NCI-H2107 treated with DMSO at 0.1 percent for 48 hours (cell line): ENCODE results near the gene EDAR.

Source experiments
- DNase-seq: peaks from one replicate; lab custom pipeline; 2025; ENCODE audit not compliant: unreplicated experiment; lab: John Stamatoyannopoulos, UW

EDAR gene

DNA sequence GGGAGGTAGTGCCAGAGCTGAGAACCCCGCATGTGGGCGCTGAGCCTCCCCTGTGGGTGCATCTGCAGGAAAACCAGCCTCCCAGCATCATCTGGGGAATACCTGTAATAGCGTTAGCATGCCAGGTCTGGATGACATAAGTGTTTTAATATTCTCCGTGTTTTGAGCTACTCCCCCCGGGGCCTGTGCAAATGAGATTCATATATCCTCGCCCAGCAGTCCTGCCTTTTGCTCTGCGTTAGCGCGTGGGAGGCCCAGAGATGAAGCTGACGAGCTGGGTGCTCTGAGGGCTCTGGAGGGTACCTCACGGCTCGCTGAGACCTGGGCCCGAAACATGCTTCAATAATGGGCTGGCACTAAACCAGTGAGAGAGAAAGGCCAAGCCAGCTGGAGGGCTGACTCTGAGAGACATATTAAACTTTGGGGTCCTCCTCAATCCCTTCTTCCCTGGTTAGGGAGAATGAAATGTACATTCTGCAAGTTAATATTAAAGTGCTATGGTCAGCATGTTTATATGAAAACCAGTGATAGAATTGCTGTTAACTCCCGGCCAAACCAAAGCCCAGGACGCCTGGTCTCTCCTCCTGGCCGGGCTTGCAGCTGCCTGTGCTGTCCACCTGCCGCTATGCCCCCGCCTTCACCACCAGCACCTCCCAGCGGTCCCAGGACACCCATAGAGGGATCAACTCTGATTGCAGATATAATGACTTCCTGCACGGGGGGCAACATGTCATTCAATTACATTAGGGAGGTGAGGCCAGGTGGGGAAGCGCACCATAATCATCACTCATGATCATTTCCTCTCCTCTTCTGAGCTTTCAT, 77.0 kb downstream of the EDAR start:
- no peak for DNase-seq

DNA sequence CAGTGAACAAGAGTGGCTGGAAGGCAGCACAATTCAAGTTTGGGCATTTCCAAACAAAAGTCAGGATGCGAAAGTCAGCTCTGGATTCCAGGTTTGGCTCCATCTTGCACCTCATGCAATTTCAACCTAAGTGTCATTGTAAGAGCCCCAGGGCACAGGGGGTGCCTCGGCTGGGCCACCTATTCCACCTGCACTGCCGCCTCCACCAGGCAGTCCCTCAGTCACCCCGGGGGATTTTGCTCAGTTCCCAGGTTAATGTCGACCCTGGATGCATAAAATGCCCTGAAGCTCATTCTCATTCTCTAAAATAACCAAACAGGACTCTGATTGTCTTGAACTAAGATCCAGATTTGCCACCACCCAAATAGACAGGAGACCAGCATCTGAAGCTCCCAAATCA, 77.6 kb downstream of the EDAR start:
- DNase-seq = no peak

DNA sequence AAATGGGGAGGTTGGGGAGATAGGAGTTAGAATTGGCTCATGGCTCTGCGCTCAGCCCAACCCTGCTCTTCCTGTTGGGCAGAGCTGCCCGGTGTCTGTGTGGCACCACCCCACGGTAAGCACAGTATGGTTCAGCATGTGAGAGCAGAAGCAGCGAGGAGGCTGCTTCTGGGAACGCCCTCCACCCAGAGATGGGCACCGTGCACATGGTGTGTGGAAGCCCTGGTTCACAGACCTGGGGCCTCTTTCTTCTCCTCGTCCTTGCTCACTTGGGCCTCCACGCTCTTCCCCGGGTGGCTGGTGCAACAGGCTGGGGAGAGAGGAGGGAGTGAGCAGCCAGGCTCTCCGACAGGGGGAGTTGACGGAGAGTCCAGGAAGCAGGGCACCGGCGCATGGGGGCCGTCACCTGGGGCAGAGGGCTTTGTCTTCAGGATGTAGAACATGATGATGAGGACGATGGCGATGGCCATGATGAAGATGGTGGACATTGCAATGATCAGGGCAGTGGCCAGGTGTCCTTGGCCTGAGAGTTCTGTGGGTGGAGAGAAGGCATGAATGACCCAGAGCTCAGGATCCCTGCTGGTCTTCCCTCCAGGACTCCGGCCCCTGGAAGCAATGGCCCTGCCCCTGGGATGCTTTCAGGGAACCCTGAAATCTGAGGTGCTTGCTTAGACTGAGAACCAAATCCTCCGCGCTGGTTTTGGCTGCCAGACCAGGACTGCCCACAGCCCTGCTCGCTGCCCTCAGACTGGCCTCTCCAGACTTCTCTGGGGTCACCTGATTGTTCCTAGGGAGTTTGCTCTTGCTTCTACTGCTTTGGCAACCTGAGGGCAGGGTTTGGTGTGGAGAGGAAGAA, 78.3 kb downstream of the EDAR start:
- DNase-seq = no peak

DNA sequence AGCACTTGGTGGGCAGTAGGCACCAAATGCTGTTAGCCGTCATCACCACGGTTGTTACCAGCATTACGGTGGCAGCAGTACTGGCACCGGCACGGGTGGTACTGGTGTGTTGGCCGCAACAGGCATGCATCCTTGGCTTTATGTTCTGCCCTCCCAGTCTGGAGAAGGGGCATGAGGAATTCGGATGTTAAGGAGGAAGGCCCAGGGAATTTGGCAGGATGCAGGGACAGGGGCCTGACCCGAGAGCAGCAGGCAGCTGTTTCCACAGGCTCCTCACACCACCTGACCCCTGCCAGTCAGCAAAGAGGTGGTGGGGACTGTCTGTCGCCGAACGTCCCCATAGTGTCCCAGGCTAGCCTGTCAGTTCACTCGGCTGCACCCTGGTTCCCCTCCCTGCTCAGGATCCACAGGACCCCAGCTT, 79.0 kb downstream of the EDAR start:
- no peak for DNase-seq

DNA sequence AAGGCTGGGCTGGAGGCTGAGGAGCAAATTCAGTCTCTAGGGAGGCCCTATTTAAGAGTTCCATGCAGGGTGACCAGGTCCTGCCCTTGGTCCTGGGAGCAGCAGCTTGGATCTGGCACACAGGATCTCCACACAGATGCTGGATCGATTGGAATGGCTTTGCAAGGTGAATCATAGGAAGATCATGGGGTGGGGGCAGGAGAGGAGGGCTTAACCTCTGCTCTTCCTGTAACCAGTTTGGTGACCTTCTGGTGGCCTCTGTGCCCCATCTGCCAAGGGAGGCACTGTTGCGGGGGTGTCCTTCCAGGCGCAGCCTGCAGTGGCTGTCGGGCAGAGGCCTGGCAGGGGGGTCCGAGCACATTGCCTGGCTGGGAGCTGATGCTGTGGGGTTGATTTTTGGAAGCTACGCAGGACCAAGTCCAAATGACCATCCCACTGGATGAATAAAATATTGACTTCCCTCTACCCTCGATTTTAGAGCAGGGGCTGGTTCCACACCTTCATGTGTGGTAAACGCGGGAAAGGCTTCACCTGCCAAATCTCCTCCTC, 79.7 kb downstream of the EDAR start:
- no peak for DNase-seq

DNA sequence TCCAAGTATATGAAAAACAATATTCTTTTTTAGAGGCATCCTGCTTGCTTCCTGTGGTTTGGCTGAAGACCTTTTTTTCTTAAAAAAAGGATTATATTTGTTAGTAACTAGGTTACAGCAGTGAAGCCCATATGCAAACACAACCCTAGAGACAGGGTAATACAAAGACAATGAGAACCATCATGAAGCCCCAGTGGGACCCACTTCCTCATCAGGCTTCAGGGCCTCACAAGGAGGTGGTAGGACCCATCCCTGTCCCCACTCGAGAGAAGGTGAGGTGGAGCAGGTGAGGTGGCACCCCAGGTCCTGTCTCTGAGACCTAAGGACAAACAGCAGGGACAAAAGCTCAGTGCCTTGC, 80.3 kb downstream of the EDAR start:
- no peak for DNase-seq

DNA sequence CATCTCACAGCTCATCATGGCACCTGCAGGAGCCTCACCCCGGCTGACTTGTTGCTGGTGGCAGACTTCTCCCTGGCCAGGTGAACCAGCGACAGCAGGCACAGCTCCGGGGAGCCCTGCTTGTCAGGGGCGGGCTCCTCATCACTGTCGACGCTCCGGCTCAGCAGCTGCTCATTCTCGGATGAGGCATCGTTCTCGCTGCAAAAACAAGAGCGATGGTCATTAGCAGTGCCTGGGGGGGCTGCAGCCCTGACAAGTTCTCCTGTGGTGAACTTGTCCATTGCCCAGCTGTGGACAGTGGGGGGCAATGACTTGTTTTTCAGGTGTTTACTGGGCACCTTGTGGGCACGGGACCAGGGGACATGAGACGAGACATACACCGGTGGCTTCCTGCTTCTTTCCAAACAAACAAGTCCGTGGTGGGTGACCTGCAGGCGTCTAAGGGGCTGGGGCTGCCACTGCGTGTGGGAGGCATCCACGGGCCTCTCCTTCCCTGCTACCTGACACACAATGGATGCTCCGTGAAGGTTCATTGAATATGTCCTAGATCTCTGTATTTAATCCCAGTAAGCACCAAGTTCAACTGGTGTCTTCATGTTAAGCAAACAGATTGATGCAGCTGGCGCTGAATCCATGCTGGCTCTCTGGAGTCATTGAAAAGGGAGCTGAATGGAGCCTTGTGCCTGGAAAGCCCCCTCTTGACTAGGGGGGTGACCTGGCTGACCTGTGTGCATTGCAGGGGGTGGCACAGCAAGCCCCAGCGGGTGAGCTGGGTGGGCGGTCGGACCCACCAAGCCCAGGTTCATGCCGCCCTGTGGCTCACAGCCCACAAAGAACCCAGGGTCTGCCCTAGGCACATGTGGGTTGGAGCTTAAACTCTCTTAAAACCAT, 81.0 kb downstream of the EDAR start:
- DNase-seq = no peak

DNA sequence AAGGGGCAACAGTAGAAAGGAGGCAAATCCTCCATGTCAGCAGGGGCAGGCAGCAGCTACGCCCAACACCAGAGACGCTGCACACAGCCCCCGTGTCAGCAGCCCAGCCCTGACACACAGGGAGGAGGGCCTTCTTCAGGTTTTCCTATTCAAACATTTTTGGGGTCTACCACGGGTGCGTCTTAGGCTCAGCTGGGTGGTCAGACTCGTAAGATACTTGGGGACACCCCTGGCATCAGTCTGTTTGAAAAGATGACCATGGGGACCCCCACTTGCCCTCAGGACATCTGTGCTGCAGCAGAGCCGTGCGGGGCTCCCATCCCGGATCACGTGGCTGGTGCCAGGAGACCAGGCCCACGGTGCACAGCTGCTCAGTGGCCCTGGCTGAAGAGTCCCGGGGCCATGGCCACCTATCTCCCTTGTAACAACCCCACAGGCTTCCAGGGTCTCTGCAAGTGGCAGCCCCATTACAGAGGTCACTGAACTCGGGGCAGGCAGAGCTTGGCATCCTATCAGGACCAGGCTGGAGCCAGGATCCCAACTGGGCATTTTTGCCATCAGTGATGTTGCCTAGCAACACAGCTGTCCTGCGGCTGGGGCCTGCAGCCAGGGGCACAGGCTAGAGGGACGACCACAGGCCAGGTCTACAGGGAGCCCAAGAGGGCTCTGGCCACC, 82.5 kb downstream of the EDAR start:
- no peak for DNase-seq

DNA sequence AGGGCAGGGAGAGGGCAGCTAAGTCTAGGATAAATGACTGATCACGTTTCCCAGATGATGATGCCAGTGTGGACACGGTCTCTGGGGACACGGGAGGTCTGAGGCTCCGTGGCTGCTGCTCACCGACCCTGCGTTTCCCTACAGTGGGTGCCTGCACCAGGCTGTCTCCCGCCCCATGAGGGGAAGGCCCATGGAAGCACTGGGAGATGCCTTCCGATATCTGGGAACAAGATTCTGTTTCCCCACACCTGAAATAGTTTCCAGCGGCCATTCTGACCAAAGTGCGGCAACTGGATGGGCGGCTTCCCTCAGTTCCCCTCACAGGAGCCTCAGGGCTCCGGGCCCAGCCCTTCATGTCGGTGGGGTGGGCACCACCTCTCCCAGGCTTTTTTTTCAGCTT, 83.1 kb downstream of the EDAR start:
- DNase-seq = no peak

DNA sequence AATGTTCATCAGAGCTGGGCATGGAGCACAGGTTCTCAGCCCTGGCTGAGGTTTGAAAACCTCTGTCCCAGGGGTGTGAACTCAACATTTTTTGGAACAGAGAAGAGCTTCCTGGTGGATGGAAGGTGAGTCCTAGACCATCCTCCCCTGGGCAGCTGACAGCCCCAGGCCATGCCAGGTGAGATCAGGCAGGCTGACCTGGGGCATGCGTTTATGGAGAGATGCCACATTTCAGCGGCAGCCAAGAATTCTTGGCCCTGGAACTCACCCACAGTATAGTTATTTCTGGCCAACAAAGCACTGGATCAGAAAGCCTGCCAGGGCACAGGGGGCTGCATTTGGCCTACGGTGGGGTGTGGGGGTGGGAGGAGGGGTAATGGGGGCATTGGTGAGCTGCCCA, 83.8 kb downstream of the EDAR start:
- no peak for DNase-seq

DNA sequence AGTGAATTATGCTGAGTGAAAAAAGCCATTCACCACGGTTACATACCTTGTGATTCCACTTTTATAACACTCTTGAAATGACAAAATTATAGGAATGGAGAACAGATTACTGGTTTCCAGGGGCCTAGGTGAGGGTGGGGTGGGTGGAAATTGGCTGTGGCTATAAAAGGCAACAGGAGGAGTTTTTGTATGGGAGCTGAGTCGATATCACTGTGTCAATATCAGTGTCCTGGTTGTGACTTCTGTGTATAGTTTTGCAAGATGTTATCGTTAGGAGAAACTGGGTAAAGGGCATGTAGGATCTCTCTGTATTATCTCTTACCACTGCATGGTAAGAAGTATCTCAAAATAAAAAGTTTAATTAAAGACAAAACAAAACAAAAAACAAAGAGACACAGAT, 84.3 kb downstream of the EDAR start:
- no peak for DNase-seq

DNA sequence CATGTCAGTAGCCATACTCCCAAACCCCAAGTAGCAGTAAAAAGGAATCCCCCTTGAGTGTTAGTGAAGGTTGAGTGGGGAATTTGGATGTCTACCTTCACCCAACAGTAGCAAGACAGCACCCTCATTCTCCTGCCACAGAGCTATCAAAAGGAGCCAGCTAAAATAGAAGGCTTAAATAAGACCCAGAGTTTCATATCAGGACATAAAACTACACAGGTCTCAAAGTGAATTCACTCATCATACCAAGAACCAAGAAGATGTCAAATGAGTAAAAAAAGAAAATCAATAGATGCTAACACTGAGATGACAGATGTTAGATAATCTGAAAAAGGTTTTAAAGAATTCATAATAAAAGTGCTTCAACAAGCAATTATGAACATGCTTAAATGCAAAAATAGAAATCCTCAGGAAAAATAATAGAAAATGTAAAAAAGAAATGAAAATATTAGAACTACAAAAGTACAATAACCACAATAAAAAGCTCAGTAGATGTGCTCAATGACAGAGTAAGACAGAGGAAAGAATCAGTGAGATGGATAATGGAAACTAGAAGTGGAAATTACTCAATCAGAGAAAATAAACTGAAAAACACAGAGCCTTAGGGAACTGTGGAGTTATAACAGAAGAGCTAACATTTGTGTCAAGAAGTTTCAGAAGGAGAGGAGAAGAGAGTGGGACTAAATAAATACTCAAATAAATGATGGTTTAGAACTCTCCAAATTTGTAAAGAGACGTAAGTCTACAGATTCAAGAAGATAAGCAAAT, 90.5 kb downstream of the EDAR start:
- DNase-seq = no peak

DNA sequence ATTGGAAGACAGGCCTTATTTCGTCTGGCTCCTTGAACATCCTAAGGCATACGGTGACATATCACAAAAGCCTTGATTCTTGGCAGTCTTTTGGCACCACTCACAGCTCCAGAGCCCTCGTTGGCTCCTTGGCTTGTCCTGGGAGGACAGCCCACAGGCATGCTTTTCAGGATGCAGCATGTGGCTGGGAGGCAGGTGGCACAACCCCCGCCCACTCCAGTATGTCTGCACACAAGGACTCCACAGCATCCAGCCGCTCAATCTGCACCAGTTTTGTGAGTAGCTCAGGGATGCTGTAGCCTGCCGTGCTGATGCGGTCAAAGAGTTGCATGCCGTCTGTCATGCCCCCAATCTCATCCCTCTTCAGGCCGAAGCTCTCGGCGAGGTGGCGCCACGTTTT, 92.3 kb downstream of the EDAR start:
- no peak for DNase-seq

DNA sequence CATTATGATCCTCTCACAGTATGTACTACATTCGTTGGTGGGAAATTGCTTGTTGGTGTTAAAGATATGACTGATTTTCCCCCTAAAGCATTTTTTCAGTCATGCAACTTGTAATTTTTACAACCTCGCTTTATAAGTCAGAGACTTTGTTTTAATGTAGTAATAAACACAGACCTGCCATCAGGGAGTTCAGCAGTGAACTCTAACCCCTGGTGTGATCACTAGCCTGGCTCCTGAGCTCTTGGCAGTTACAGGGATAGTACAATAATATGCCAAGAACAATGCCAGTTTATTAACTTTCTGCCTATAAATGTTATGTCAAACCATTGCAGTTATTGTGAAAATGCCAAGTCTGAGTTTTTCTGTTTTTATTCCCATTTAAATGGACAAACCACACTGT, 93.8 kb downstream of the EDAR start:
- no peak for DNase-seq

DNA sequence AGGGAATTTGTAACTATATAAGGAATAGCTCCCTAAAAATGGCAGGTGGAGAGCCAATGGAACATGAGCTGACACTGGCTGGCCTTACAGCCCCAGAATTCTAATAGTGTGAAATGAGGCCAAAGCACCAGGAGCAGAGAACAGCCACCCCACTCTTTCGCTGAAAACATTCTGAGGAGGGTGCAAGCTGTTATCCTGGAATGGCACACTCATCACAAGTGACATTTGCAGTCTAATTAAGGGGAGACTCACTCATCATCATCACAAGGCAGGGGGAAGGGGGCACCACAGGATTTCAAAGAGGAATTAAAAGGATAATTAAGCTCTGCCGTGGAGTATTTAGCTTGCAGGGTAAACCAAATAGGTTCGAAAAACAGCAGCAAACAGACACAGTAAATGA, 94.3 kb downstream of the EDAR start:
- no peak for DNase-seq

DNA sequence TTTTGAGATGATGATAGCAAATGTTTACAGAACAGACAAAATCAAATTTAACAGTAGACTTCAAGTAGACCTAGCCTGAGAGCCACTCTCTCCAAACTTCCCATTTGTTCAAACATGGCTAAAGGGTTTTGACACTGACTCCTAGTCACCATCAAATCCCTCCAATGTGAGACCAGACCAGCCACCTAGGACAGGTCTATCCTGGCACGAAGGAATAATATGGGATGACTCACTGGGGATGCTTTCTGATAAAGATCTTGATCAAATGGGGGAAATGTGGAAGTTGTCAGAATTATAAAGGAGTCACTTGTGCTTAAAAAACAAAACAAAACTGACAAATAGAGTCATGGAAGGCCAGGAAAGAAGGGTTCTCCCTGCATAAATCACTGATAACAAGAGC, 95.7 kb downstream of the EDAR start:
- no peak for DNase-seq

DNA sequence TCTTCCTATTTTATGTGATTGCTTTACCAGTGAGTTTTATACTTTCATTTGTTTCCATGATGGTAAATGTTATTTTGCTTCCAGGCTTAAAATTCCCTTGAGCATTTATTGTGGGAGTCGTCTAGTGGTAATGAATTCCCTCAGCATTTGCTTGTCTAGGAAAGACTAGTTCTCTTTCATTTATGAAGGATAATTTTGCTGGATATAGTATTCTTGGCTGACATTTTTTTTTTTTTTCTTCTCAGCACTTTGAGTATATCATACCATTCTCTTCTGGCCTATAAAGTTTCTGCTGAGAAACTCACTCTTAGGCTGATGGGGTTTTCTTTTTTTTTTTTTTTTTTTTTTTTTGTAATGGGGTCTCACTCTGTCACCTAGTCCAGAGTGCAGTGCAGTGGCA, 99.1 kb downstream of the EDAR start:
- no peak for DNase-seq

DNA sequence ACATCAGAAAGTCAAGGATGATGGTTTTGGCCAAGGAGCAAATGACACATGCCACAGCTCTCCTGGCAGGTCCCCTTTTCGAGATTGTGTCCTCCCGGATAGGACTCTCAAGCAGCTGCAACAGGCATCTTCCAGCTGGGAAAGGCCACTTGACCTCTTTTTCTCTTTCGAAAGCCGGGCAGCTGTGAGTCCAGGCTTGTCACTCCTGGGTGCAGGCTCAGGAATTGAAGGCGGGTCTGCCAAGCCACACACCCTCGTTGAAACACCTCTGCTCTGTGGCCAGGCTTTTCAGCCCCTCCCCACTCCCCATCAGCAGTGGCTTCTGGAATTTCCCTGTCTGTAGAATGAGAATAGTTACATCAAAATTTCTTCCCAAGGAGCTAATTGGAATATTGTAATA, 104.4 kb downstream of the EDAR start:
- DNase-seq = no peak

DNA sequence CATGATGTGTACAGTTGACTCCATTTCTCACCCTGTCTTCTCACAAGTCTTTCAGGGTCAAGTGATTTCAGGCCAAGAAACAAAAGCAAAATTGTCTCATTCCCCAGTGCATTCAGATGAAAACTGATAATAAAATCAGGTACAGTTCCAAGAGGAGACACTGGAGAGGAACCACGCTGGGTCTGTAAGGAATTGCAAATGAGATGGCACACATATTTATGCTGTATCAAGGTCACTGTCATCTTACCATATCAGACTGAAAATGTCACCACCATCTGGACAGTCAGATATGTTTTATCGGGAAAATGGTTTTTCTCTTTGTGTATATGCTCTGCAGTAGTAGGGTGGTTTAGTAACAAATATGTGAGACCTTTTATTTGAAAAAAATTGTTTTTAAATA, 110.7 kb downstream of the EDAR start:
- no peak for DNase-seq

DNA sequence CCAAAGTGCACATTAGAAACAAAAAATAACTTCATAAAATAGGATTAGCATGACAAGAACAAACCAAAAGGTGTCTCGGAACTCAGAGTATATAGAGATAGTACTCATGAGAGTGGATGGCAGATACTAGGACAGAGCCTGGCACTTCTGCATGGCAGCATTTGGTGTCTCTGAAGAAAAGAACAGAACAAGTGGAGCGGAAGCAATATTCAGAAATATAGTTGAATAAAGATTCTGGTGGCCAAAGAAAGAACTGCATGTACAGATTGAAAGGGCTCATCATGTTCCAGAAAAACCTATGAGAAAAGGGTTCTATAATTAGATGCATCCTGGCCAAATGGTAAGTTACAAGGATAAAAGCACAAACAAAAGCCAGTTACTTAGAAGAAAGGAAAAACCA, 111.5 kb downstream of the EDAR start:
- no peak for DNase-seq
